KOPT-K1 (cell line): ENCODE measurements around the gene ID2.

Experiments
- H3K27ac ChIP-seq: fragments of 200-600 bp; sonication (generic); 2 replicates; pipeline ENCODE4 v1.5.1; 2016; ENCODE audit warnings: antibody characterized with exemption, mild to moderate bottlenecking, low read depth, low read length; ENCODE audit not compliant: poor library complexity, severe bottlenecking
- H3K36me3 ChIP-seq: fragments of 200-600 bp; sonication (generic); 2 replicates; pipeline ENCODE4 v1.5.1; 2017; ENCODE audit warnings: antibody characterized with exemption, mild to moderate bottlenecking, low read length, moderate library complexity; ENCODE audit not compliant: insufficient read depth
- H3K9me3 ChIP-seq: fragments of 200-600 bp; sonication (generic); 2 replicates; pipeline ENCODE4 v1.5.1; 2017; ENCODE audit warnings: antibody characterized with exemption, low read length, mild to moderate bottlenecking; ENCODE audit not compliant: insufficient read depth, poor library complexity, severe bottlenecking

Gene ID2

GRCh38 chr2:8684540-8684877 lies 2.7 kb downstream of the ID2 start:
- no peak overlapping the region for H3K27ac ChIP-seq
- H3K36me3 ChIP-seq: no peaks in the 10 kb centered on the region
- no peaks in the 10 kb centered on the region for H3K9me3 ChIP-seq

GRCh38 chr2:8684878-8685696 lies 3.2 kb downstream of the ID2 start:
- no peaks in the 10 kb centered on the region for H3K9me3 ChIP-seq
- no peaks in the 10 kb centered on the region for H3K36me3 ChIP-seq
- H3K27ac ChIP-seq: no peak overlapping the region

- Histone ChIP-seq H3K27ac (no peak overlapping the region), H3K9me3 (no peaks in the 10 kb centered on the region), H3K36me3 (no peaks in the 10 kb centered on the region)
Observed at GRCh38 chr2:8685697-8686358, 4.0 kb downstream of the ID2 start.

GRCh38 chr2:8691859-8692437 lies 10.1 kb downstream of the ID2 start:
- Histone ChIP-seq H3K27ac (no peak overlapping the region), H3K36me3 (no peaks in the 10 kb centered on the region), H3K9me3 (no peaks in the 10 kb centered on the region)

- no peaks in the 10 kb centered on the region for H3K36me3 ChIP-seq
- no peaks in the 10 kb centered on the region for H3K9me3 ChIP-seq
- H3K27ac ChIP-seq: no peak overlapping the region
Observed at GRCh38 chr2:8692783-8693156, 10.9 kb downstream of the ID2 start.

GRCh38 chr2:8693157-8693821 lies 11.4 kb downstream of the ID2 start:
- Histone ChIP-seq H3K9me3 (no peaks in the 10 kb centered on the region), H3K36me3 (no peaks in the 10 kb centered on the region), H3K27ac (no peak overlapping the region)

GRCh38 chr2:8694737-8695136 lies 12.9 kb downstream of the ID2 start:
- Histone ChIP-seq H3K36me3 (no peaks in the 10 kb centered on the region), H3K27ac (no peak overlapping the region), H3K9me3 (no peaks in the 10 kb centered on the region)

GRCh38 chr2:8697190-8697589 lies 15.3 kb downstream of the ID2 start:
- no peaks in the 10 kb centered on the region for H3K9me3 ChIP-seq
- no peak overlapping the region for H3K27ac ChIP-seq
- H3K36me3 ChIP-seq: no peaks in the 10 kb centered on the region

- no peaks in the 10 kb centered on the region for H3K36me3 ChIP-seq
- no peaks in the 10 kb centered on the region for H3K9me3 ChIP-seq
- H3K27ac ChIP-seq: no peak overlapping the region
Observed at GRCh38 chr2:8699839-8700238, 18.0 kb downstream of the ID2 start.

- no peaks in the 10 kb centered on the region for H3K36me3 ChIP-seq
- H3K27ac ChIP-seq: no peak overlapping the region
Observed at GRCh38 chr2:8701681-8702379, 20.0 kb downstream of the ID2 start.

GRCh38 chr2:8704906-8705305 lies 23.1 kb downstream of the ID2 start:
- Histone ChIP-seq H3K27ac (no peak overlapping the region), H3K9me3 (no peaks in the 10 kb centered on the region), H3K36me3 (no peaks in the 10 kb centered on the region)

More at GRCh38 chr2:8701681-8702379, 20.0 kb downstream of the ID2 start:
- no peaks in the 10 kb centered on the region for H3K9me3 ChIP-seq

GRCh38 chr2:8709611-8710010 lies 27.8 kb downstream of the ID2 start:
- Histone ChIP-seq H3K9me3 (no peaks in the 10 kb centered on the region), H3K36me3 (no peaks in the 10 kb centered on the region), H3K27ac (no peak overlapping the region)

- H3K27ac ChIP-seq: no peak overlapping the region
- H3K36me3 ChIP-seq: no peaks in the 10 kb centered on the region
- peaks cover 4% of the 10 kb centered on the region for H3K9me3 ChIP-seq
Observed at GRCh38 chr2:8710951-8711350, 29.1 kb downstream of the ID2 start.

GRCh38 chr2:8714283-8714682 lies 32.4 kb downstream of the ID2 start:
- Histone ChIP-seq H3K36me3 (no peaks in the 10 kb centered on the region), H3K27ac (no peak overlapping the region), H3K9me3 (peaks cover 6% of the 10 kb centered on the region)

- Histone ChIP-seq H3K36me3 (no peaks in the 10 kb centered on the region), H3K27ac (no peak overlapping the region), H3K9me3 (peaks cover 6% of the 10 kb centered on the region)
Observed at GRCh38 chr2:8714971-8715370, 33.1 kb downstream of the ID2 start.
